ENCODE data around the gene REG1A.

REG1A gene

DNA sequence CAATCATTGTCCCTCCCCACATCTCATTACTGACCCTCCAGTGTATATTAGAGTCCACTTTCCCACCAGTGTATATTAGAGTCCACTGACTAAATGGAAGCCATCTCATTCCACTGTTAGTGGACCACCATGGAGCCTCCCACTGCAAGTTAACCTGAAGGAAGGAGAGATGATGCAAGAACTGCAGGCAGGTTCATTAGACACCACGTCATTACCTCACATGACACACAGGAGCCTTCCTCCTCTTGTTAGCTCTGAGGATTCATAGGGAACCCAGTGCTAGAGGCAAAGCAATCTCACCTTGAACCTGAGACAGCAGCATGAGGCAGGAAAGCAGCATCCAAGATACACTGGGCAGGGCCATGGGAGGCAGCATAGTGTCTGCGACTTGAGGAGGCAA lies 38.7 kb downstream of the REG1A start:
- DNase-seq (ENCODE audit: low spot score): no peak
- TF ChIP-seq, protein P1, sequence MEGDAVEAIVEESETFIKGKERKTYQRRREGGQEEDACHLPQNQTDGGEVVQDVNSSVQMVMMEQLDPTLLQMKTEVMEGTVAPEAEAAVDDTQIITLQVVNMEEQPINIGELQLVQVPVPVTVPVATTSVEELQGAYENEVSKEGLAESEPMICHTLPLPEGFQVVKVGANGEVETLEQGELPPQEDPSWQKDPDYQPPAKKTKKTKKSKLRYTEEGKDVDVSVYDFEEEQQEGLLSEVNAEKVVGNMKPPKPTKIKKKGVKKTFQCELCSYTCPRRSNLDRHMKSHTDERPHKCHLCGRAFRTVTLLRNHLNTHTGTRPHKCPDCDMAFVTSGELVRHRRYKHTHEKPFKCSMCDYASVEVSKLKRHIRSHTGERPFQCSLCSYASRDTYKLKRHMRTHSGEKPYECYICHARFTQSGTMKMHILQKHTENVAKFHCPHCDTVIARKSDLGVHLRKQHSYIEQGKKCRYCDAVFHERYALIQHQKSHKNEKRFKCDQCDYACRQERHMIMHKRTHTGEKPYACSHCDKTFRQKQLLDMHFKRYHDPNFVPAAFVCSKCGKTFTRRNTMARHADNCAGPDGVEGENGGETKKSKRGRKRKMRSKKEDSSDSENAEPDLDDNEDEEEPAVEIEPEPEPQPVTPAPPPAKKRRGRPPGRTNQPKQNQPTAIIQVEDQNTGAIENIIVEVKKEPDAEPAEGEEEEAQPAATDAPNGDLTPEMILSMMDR (IDR thresholded peaks at IDR 0.05; ENCODE audit: extremely low read depth, missing control alignments): no peak

GRCh38 chr2:79159653-79160052 lies 39.4 kb downstream of the REG1A start, which contains the start of gene REG3A:
TSS of gene REG3A (minus strand) at chr2:79159753. CDS start at chr2:79159405, 348 bp downstream.
- TF ChIP-seq, protein P1 (IDR thresholded peaks at IDR 0.05; ENCODE audit: extremely low read depth, missing control alignments): no peak
- no peak for DNase-seq (ENCODE audit: low spot score)

GRCh38 chr2:79162132-79162531 lies 41.8 kb downstream of the REG1A start:
- TF ChIP-seq, protein P1 (IDR thresholded peaks at IDR 0.05; ENCODE audit: extremely low read depth, missing control alignments): no peak
- DNase-seq (ENCODE audit: low spot score): no peak

GRCh38 chr2:79162801-79163200 lies 42.5 kb downstream of the REG1A start:
- DNase-seq (ENCODE audit: low spot score): no peak
- TF ChIP-seq, protein P1 (IDR thresholded peaks at IDR 0.05; ENCODE audit: extremely low read depth, missing control alignments): no peak

DNA sequence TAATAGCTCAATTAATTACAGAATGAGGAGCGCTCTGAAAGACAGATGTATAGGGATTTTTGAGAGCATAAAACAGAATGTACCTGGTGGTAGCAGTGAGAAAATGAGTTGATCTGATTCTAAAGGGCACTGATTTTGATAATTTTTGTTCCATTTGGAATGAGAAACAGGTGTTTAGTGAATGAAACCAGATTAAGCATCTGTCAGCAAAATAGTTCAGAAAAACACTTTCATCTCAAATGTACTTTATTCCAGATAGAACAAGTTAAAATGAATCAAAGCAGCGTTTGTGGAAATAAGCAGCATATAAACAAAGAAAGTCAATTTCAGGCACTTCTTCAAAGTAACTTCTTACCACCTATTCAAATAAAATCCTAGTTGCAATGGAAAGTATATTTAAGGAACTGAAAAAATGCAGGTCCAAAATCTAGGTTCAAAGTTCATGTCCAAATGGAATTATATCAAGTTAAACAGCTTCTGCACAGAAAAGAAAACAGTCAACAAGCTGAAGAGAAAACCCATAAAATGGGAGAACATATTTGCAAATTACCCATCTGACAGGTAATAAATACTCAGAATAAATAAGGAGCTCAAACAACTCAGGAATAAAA lies 51.2 kb downstream of the REG1A start:
- TF ChIP-seq, protein P1 (IDR thresholded peaks at IDR 0.05; ENCODE audit: extremely low read depth, missing control alignments): no peak
- DNase-seq (ENCODE audit: low spot score): no peak

Measured in GM20000 (cell line).